ENCODE data around the gene PPP1R27.
"Not testable (repeated sequence)": the region's sequence is repeated elsewhere in the genome, so short reads cannot be mapped to it uniquely, and the experiment has no call there.

The PPP1R27 gene

GRCh38 chr17:81840826-81841778 is 6.3 kb upstream of the PPP1R27 start:
- no peak for DNase-seq

DNA sequence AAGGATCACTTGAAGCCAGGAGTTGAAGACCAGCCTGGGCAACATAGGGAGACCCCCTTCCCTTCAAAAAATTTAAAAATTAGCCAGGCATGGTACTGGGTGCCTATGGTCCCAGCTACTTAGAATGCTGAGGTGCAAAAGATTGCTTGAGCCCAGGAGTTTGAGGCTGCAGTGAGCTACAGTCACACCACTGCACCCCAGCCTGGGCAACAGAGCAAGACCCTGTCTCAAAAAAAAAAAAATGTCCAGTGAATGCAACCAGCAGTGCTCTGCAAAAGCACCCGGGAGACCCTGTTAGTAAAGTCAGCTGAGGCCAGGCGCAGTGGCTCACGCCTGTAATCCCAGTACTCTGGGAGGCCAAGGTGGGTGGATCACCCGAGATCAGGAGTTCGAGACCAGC is 5.2 kb upstream of the PPP1R27 start:
- not testable (repeated sequence) for DNase-seq

GRCh38 chr17:81839301-81839700 is 4.5 kb upstream of the PPP1R27 start:
- DNase-seq, result no peak

DNA sequence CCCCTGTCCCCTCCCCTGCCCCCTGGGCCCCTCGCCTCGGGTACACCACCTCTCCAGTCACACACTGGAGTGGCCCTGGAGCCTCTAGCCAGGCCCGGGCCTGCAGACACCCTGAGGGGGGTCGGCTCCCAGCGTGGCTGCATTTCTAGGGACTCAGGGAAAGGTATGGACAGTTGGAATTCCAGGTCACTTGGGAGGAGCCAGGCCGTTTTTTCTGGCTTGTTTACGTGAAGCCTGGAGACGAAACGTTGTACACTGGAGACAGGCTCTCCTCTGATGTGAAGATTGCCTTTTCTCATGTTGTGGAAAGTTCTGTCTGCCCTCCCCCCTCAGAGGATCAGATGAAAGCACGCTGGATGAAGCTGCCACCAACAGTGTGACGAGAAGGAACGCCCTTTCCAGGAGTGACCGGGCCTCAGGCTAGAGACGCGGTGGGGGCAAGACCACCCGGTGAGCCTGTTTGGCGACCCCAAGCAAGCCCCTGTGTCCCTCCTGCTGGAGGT is 4.0 kb upstream of the PPP1R27 start:
- no peak for DNase-seq

DNA sequence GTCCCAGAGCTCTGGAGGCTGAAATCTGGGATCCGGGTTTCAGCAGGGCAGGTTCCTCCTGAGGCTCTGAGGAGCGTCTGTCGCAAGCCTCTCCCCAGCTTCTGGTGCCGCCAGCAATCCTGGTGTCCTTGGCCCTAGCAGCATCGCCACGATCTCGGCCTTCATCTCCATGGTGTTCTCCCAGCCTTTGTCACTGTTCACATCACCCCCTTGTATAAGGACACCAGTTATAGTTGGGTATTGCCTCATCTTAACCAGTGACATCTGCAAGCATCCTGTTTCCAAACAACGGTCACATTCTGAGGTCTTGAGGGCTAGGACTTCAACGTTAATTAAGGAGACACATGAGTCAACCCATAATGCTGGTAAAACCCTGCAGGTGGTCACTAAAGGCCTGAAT is 2.8 kb upstream of the PPP1R27 start:
- no peak for DNase-seq

GRCh38 chr17:81833921-81834830 is 674 bp downstream of the PPP1R27 start:
- DNase-seq, result no peak

DNA sequence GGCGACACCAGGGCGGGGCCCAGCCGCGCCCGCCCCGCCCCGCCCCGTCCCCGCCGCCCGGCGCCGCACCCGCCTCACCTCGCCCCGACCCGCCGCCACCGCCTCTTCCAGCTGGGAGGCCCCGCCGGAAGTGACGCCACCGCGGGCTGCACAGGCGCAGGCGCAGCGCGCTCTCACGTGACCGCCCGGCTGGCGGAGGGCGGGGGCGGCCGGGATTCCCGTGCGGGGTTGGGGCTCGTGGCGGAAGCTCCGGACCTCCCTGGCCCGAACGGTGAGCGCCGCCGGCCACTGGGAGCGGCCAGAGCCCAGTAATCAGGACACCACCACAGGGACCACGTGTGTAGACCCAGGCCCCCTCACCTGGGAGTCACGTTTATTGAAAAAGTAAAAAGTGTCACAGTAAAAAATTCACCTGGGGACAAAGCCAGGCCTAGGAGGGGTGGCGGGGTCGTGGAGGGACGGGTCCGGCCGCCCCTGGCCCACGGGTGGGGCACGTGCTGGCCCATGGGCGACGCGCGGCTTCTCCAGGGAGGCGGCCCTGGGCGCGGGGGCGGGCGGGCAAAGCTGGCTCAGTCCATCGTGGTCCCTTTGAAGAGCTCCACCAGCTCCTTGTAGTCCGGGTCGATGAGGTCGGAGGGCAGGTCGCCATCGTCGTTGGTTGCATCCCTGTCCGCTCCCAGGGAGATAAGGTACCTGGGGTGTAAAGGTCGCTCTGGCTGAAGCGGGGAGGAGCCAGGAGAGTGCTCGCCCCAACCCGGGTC is 1.5 kb downstream of the PPP1R27 start, which contains the start of gene MCRIP1:
TSS of gene MCRIP1 (minus strand) at position 132 of the 761 bp plus-strand sequence. CDS start 8,785 bp downstream, outside the sequence.
- DNase-seq, result peak; percentile 96

DNA sequence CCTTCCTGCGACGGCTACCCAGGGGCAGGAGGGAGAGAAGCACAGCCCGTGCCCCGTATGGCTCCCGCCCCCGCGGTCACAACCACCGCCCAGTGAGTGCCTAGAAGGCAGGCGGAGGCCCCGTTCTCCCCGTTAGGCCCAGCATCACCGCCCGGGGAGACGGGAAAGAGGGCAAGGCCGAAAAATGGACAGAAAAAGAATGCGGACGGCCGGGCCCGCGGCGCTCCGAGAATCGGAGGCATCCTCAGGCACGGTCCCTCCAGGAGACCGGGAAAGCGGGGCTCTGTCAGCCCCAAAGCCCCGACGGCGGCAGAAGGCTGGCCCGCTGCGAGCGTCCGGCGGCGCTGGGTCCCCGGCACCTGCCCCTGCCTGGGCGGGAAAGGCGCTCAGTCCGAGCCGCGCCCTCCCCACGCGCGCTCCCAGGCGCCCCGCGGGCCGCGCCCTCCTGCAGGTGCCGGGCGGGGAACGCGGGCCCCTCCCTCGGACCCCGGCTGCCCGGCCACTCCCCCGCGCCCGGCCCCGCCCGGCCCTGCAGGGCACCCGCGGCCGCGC is 2.2 kb downstream of the PPP1R27 start:
- DNase-seq, result no peak

- peak; percentile 32 for DNase-seq
These were observed 2.8 kb downstream of the PPP1R27 start for GRCh38 chr17:81831957-81832607.

GRCh38 chr17:81831563-81831956 is 3.3 kb downstream of the PPP1R27 start:
- DNase-seq, result no peak

- DNase-seq, result no peak
These were observed 5.0 kb downstream of the PPP1R27 start for GRCh38 chr17:81829858-81830257.

- no peak for DNase-seq
These were observed 6.2 kb downstream of the PPP1R27 start for GRCh38 chr17:81828656-81829055.

DNA sequence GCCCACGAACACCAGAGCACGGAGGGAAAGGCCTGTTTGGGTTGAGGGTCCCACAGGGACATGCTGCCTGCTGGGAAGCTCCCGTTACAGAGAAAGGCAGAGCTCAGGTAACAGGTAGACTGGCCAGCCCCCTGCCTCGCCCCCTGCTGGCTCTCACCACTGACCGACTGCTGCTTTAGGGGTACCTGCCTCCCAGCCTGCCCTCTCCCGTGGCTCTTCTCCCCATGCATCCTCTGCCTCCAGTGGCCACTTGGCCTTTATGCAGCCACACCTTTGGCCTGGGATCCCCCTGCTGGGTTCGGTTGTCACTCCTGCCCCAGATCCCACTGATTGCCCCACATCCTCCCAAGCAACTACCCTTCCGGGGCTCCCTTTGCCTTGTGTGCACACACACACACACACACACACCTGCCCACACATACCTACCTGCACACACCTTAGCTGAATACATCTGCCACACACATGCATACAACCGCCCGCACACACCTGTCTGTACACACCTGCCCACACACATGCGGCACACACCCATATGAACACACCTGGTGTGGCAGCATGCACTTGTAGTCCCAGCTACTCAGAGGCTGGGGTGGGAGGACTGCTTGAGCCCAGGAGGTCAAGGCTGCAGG is 8.9 kb downstream of the PPP1R27 start:
- DNase-seq, result no peak

DNA sequence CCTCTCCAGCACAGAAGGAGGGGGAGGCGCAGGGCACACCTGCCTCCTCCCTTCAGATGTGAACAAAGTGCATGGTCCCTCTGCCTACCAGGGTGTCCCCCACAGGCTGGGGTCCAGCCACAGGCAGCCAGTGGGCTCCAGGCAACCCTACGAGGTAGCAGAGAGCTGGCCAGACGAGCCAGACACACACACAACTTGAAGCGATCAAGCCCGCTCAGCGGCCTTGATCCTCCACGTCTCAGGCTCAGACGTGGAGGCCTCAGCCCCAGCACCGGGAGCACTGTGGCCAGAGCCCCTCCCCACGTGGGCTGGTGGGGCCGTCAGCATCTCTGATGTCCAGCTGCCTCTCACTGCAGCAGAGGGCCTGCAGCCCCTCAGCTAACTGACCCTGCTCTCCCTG is 10.3 kb downstream of the PPP1R27 start:
- DNase-seq, result no peak

GRCh38 chr17:81823820-81824550 is 10.9 kb downstream of the PPP1R27 start:
- DNase-seq, result no peak

DNA sequence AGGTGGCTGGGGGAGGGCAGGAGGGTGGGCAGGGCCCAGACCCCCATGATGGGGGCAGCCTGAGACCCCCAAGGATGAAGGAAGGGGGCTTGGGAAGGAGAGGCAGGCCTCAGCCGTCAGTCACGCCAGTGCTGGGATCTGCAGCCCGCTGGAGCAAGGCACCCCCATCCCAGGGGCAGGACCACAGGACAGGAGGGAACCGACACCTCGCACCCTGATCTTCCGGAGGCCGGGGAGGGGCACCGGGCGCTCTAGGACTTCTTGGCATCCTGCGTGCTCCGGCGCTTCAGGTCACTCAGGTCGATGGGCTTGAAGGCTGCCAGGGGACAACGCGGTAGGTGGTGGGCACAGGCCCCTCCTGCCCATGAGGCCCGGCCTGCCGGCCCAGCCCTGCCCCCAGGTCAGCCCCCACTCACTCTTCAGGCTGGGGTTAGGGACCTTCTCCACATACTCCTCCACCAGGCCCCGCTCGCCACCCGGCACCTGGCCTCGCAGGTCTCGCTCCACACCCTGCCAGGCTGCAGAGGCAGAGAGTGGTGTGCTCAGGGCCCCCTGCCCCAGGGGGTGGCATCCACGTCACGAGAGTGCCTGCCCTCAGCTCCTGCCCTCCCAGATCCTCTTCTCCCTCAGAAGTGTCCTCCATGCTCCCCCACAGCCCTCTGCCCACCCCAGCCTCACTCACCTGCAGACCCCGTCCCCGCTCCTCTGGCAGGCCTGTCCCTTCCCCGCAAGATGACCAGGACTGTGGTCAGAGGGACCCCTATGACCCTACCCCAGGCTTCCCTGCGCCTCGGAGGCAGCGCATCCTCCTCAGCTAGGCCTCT is 11.6 kb downstream of the PPP1R27 start:
- DNase-seq, result no peak

DNA sequence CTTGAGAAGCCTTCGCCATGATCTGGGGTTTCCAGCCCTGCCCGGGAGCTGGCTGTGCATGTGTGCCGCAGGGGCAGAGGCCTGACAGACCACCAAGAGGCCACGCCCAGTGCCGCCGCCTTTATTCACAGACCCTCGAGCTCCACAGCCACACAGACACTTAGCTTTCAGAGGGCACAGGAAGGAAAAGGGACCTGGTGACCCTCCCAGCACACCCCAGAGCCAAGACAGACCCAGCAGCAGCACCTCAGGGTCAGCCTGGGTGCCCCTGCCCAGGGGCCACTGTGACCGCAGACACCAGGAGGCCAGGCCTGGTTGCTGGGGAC is 12.6 kb downstream of the PPP1R27 start:
- DNase-seq, result no peak

DNA sequence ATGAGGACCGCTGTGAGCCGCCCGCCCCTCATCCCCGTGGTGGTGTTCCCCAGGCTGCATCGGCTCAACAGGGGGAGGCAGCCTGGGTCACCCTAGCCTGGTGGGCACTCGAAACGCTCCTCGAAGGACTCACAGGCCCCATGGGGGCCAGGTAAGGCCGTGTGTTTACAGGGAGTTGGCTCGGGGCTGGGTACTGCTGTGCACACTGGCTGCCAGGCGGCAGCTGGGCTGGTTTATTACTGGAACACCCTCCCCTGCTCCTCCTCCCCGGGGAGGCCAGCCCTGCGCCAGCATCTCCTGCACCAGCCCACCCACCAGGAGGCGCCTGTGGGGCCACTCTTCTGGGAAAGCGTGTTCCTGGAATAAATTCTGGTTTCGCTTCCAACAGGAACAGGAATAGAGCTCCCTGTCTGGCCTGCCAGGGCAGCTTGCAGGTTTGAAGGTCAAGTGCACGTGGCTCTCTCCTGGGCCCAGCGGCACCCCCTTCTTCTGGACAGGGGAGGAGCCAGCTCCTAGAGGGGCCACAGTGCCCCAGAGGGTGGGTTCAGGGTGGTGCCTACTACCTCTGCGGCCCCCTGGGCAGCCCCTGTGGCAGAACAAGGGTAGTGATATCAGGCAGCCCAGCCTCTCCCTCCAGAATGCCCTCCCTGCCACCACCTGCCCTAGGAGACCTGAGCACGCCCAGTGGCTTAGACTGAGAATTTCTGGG is 13.1 kb downstream of the PPP1R27 start:
- DNase-seq, result peak; percentile 90

DNA sequence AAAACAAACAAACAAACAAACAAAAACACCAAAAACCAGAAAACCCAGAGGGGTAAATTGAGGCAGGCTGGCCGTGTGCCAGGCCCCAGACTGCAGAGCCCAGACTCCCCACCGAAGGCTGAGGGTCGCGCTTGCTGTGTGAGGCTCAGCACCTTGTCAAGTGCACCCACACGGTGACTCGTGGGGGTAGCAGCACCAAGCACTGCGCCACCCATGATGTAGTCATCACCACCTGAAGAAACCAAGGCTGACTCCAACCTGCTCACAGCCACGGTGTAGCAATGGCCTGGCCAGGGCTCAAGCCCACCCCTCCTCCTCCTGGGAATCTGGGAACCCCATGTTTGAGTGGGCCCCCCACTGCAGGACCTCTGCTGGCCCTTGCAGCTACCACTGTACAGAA is 13.7 kb downstream of the PPP1R27 start:
- no peak for DNase-seq

Data from COR-L47 (cell line).